22Rv1 (cell line): ENCODE results near the gene CHST8.

ENCODE experiments used
- H3K27ac ChIP-seq: fragments of 450-650 bp; 2 replicates; pipeline ENCODE4 v1.5.1; 2017
- ZFX ChIP-seq: fragments of 450-650 bp; IDR thresholded peaks from 2 replicates; pipeline ENCODE4 v1.6.1; 2017; ENCODE audit warnings: antibody characterized with exemption, borderline replicate concordance
- TF ChIP-seq, protein P1 (sequence below): fragments of 450-650 bp; IDR thresholded peaks from 2 replicates; pipeline ENCODE4 v1.5.1; 2017; ENCODE audit warnings: mild to moderate bottlenecking

Gene CHST8

DNA sequence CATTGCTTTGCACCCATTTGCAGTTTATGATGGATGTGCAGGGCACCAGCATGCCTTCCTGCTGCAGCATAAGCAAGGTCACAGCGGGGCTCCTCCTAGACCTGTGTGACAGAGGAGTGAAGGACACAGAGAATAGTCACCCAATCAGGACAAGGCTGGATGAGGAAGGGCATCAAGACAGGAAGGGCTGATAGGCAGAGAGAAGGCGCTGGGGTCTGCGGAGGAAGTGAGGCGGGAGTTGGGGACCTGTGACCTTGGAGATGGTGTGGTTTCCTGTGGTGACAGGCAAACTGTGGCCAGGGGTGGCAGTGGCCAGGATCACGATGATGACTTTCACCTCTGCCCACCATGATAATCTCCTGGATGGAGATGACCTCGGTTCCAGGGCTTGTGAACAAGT lies 158.5 kb downstream of the CHST8 start:
- no peak overlapping the region for H3K27ac ChIP-seq
- no peak for TF ChIP-seq ZFX
- TF ChIP-seq, protein P1, sequence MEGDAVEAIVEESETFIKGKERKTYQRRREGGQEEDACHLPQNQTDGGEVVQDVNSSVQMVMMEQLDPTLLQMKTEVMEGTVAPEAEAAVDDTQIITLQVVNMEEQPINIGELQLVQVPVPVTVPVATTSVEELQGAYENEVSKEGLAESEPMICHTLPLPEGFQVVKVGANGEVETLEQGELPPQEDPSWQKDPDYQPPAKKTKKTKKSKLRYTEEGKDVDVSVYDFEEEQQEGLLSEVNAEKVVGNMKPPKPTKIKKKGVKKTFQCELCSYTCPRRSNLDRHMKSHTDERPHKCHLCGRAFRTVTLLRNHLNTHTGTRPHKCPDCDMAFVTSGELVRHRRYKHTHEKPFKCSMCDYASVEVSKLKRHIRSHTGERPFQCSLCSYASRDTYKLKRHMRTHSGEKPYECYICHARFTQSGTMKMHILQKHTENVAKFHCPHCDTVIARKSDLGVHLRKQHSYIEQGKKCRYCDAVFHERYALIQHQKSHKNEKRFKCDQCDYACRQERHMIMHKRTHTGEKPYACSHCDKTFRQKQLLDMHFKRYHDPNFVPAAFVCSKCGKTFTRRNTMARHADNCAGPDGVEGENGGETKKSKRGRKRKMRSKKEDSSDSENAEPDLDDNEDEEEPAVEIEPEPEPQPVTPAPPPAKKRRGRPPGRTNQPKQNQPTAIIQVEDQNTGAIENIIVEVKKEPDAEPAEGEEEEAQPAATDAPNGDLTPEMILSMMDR = no peak

DNA sequence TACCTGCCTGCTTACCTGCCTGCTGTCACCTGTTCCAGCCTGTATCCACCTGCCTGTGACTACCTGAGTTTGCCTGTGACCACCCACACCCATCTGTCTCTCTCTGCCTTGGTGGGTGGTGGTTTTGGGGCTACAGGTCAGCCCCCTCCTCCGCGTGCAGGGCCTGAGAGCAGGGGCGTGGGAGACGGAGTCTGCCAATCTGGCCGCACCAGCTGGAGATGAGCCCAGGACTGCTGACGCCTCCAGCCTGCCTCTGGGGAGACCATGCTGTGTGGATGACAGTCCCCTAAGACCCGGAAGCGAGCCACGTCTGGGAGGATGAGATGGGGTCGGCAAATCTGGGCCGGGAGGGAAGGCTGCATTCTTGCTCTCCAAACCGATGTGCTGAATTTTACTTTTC lies 159.0 kb downstream of the CHST8 start:
- TF ChIP-seq ZFX = no peak
- TF ChIP-seq, protein P1 = no peak
- H3K27ac ChIP-seq = no peak overlapping the region

GRCh38 chr19:33781415-33781935 lies 159.7 kb downstream of the CHST8 start:
- H3K27ac ChIP-seq = no peak overlapping the region
- TF ChIP-seq, protein P1 = no peak
- TF ChIP-seq ZFX = no peak

- H3K27ac ChIP-seq = no peak overlapping the region
- no peak for TF ChIP-seq ZFX
- TF ChIP-seq, protein P1 = no peak
These were observed 160.2 kb downstream of the CHST8 start for GRCh38 chr19:33781996-33782395.

DNA sequence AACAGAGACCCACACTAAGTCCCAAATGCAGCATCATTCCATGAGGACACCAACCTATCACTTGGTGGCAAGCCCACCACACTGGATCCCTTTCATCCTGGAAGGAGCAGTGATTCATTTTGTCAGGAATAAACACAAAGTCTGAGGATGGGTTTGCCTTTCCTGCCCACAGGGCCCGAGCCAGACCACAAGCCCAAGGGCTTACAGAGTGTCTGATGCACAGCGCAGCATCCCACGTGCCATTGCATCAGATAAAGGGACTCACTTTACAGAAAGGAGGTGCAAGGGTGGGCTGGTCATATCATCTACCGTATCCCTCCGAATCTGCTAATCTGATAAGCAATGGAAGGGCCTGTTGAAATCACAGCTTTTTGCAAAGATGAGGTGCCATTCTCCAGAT lies 162.7 kb downstream of the CHST8 start:
- H3K27ac ChIP-seq = no peak overlapping the region
- TF ChIP-seq, protein P1 = no peak
- no peak for TF ChIP-seq ZFX

- no peak for TF ChIP-seq ZFX
- TF ChIP-seq, protein P1 = no peak
- H3K27ac ChIP-seq = no peak overlapping the region
These were observed 164.0 kb downstream of the CHST8 start for GRCh38 chr19:33785795-33786194.

DNA sequence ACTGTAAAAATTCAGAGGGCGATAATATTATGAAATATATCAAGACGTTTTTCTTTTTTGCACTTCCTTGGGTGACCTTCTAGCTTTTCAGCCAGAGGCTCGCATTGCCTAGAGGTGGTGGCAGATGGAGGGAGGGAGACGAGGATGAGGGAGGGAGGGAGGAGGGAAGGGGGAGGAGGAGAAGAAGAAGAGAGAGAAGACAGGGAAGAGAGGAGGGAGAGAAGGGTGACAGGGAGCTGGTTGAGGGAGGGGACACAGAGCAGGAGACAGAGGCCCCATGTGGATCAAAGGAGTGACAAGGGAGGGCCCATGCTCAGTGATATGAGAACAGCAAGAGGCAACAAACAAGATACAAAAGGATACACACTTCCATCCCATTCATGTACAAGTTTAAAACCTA lies 166.9 kb downstream of the CHST8 start:
- no peak for TF ChIP-seq ZFX
- TF ChIP-seq, protein P1 = no peak
- no peak overlapping the region for H3K27ac ChIP-seq
